ENCODE data around the gene UBA52. TPM values are rescaled to one million over a fixed set of nuclear protein-coding genes. Genes with fewer than 3 reads are reported as not detected.

Gene UBA52
- total and polyA plus RNA-seq, 10 of the 15 experiments (the other 5 are each of a cell fraction or from before 2014, with no cell fraction given) = 1,131 to 2,392 (median 1,645) TPM

- no peak overlapping the region for H3K4me2 ChIP-seq (ENCODE audit: control insufficient read depth, insufficient read depth)
- H3K4me1 ChIP-seq (ENCODE audit: control insufficient read depth, insufficient read depth, low read length) = peaks cover 4% of the 10 kb centered on the region
- H2AFZ ChIP-seq (ENCODE audit: control insufficient read depth, low read depth, low read length) = no peak overlapping the region
- ChIA-PET SMC1A (ENCODE audit: uncharacterized antibody, unreplicated experiment) (interaction anchor here (1.7 to 1.8 kb wide), 2 partner anchors 19 to 20 kb away, joined by 5 read pairs; no protein-coding TSS in a partner anchor), CTCF (interaction anchor here (2.0 to 6.5 kb wide), 2 partner anchors 20 to 63 kb away, joined by 8 to 64 read pairs; partner anchors contain the start of genes FKBP8 and REX1BD), POLR2A (interaction anchor here (0.5 to 2.3 kb wide), 4 partner anchors 10 to 20 kb away, joined by 3 to 6 read pairs (median 4); partner anchors contain the start of gene FKBP8), RAD21 (ENCODE audit: unreplicated experiment) (interaction anchor here (0.9 to 5.1 kb wide), 2 partner anchors 48 to 152 kb away, joined by 5 to 26 read pairs; partner anchors contain the start of gene UBA52)
- no peaks in the 10 kb centered on the region for H3K27me3 ChIP-seq (replicated peaks in 1 of 2; ENCODE audit: control insufficient read depth in 2 of 2, insufficient read depth in 2 of 2, low read length in 1 of 2)
- DNase-seq (ENCODE audit: low read depth, low spot score) = no peak
- FAIRE-seq = no peak
- 81% methylated on average over 9 of the region's 9 CpGs for WGBS (ENCODE audit: insufficient coverage, insufficient replicate concordance, low lambda C conversion rate, missing lambda C conversion rate)
- intact Hi-C loops (cut with micrococcal nuclease; ENCODE audit: unreplicated experiment) (loop anchor here (2.0 kb wide), 1 partner anchor 65 kb away; the partner anchor contains the start of gene REX1BD), in situ Hi-C loops (cut with MboI) (no loop called here)
- no peaks in the 10 kb centered on the region for H3K36me3 ChIP-seq (ENCODE audit: control insufficient read depth in 2 of 2, insufficient read depth in 2 of 2, low read length in 1 of 2)
- no peaks in the 10 kb centered on the region for H4K20me1 ChIP-seq (ENCODE audit: control insufficient read depth, insufficient read depth)
- TF ChIP-seq ESRRA (IDR thresholded peaks at IDR 0.05; ENCODE audit: low read length) (no peak), NR2C2 (IDR thresholded peaks at IDR 0.05; ENCODE audit: borderline replicate concordance, control insufficient read depth, insufficient read length, low read depth) (no peak), MEF2A (IDR thresholded peaks at IDR 0.05; ENCODE audit: insufficient read depth, low read depth, low read length) (no peak)
- no TSS peak for BruUV-seq (replicated peaks)
- ATAC-seq = no peak
- H3K79me2 ChIP-seq (ENCODE audit: control insufficient read depth, insufficient read depth, low read length) = peaks cover 30% of the 10 kb centered on the region
- no peak overlapping the region for H3K27ac ChIP-seq (ENCODE audit: control insufficient read depth, insufficient read depth)
- no peaks in the 10 kb centered on the region for H3K9me3 ChIP-seq (replicated peaks; ENCODE audit: control insufficient read depth, insufficient read depth, low read length)
- no peak overlapping the region for H3K9ac ChIP-seq (ENCODE audit: control insufficient read depth, insufficient read depth, low read length)
- H3K4me3 ChIP-seq = no peak overlapping the region
Measured at GRCh38 chr19:18523841-18524240, 47.8 kb upstream of the UBA52 start.

GRCh38 chr19:18526316-18526715, 45.3 kb upstream of the UBA52 start:
- in situ Hi-C loops (cut with MboI) = no loop called here
- TF ChIP-seq SMAD5 (IDR thresholded peaks at IDR 0.05; ENCODE audit: low read depth) = no peak
- TF ChIP-seq HDAC6 (IDR thresholded peaks at IDR 0.05; ENCODE audit: unreplicated experiment) = no peak
- TF ChIP-seq BRCA1 (IDR thresholded peaks at IDR 0.05; ENCODE audit: low read depth, low read length) = no peak
- TF ChIP-seq TARDBP (IDR thresholded peaks at IDR 0.05; ENCODE audit: borderline replicate concordance) = no peak
- no peak for TF ChIP-seq NFIC (IDR thresholded peaks at IDR 0.05; ENCODE audit: low read depth, low read length)
- TF ChIP-seq MTA3 (IDR thresholded peaks at IDR 0.05; ENCODE audit: borderline replicate concordance, low read length) = no peak
- no peak for TF ChIP-seq ZSCAN29 (IDR thresholded peaks at IDR 0.05)
- no peak for TF ChIP-seq CUX1 (IDR thresholded peaks at IDR 0.05; ENCODE audit: insufficient replicate concordance, low read depth, low read length)
- TF ChIP-seq ZNF384 (IDR thresholded peaks at IDR 0.05; ENCODE audit: borderline replicate concordance, low read depth, low read length) = no peak
- TF ChIP-seq MYC (IDR thresholded peaks at IDR 0.05; ENCODE audit: insufficient read depth, insufficient read length, insufficient replicate concordance, low read length, severe bottlenecking) = no peak

More at GRCh38 chr19:18526316-18526715, 45.3 kb upstream of the UBA52 start:
- ATAC-seq = no peak
- H3K79me2 ChIP-seq (ENCODE audit: control insufficient read depth, insufficient read depth, low read length) = peaks cover 6% of the 10 kb centered on the region
- no peak overlapping the region for H3K4me2 ChIP-seq (ENCODE audit: control insufficient read depth, insufficient read depth)
- no peaks in the 10 kb centered on the region for H3K36me3 ChIP-seq (ENCODE audit: control insufficient read depth in 2 of 2, insufficient read depth in 2 of 2, low read length in 1 of 2)
- no peaks in the 10 kb centered on the region for H3K4me1 ChIP-seq (ENCODE audit: control insufficient read depth, insufficient read depth, low read length)
- no peaks in the 10 kb centered on the region for H3K9me3 ChIP-seq (replicated peaks; ENCODE audit: control insufficient read depth, insufficient read depth, low read length)
- ChIA-PET SMC1A (ENCODE audit: uncharacterized antibody, unreplicated experiment) (no interaction called here), POLR2A (interaction anchor here (1.6 kb wide), 1 partner anchor 18 kb away, joined by 4 read pairs; the partner anchor contains the start of gene FKBP8), RAD21 (ENCODE audit: unreplicated experiment) (interaction anchor here (0.9 kb wide), 1 partner anchor 113 kb away, joined by 4 read pairs; no protein-coding TSS in a partner anchor), CTCF (interaction anchor here (0.6 kb wide), 1 partner anchor 78 kb away, joined by 3 read pairs; no protein-coding TSS in a partner anchor)
- no peak overlapping the region for H2AFZ ChIP-seq (ENCODE audit: control insufficient read depth, low read depth, low read length)
- no peak for FAIRE-seq
- intact Hi-C loops (cut with micrococcal nuclease; ENCODE audit: unreplicated experiment) = no loop called here
- WGBS (ENCODE audit: insufficient coverage, insufficient replicate concordance, low lambda C conversion rate, missing lambda C conversion rate) = 61% methylated on average over 7 of the region's 9 CpGs
- H3K9ac ChIP-seq (ENCODE audit: control insufficient read depth, insufficient read depth, low read length) = no peak overlapping the region
- no peak for DNase-seq (ENCODE audit: low read depth, low spot score)
- H3K4me3 ChIP-seq = no peak overlapping the region
- no peaks in the 10 kb centered on the region for H4K20me1 ChIP-seq (ENCODE audit: control insufficient read depth, insufficient read depth)
- no TSS peak for BruUV-seq (replicated peaks)
- no peaks in the 10 kb centered on the region for H3K27me3 ChIP-seq (replicated peaks in 1 of 2; ENCODE audit: control insufficient read depth in 2 of 2, insufficient read depth in 2 of 2, low read length in 1 of 2)
- no peak overlapping the region for H3K27ac ChIP-seq (ENCODE audit: control insufficient read depth, insufficient read depth)
